DMS114 treated with DMSO at 0.1 percent for 48 hours (cell line): ENCODE data around the gene FAM53B.
"Not testable (repeated sequence)": the region's sequence is repeated elsewhere in the genome, so short reads cannot be mapped to it uniquely, and the experiment has no call there.

Experiments used
- DNase-seq: peaks from one replicate; lab custom pipeline; 2025; ENCODE audit not compliant: unreplicated experiment; lab: John Stamatoyannopoulos, UW

FAM53B gene

GRCh38 chr10:124589491-124590041, 154.6 kb downstream of the FAM53B start:
- DNase-seq, result no peak

GRCh38 chr10:124588736-124589490, 155.3 kb downstream of the FAM53B start:
- no peak for DNase-seq

- DNase-seq, result not testable (repeated sequence)
Measured at GRCh38 chr10:124588341-124588735, 155.8 kb downstream of the FAM53B start.

DNA sequence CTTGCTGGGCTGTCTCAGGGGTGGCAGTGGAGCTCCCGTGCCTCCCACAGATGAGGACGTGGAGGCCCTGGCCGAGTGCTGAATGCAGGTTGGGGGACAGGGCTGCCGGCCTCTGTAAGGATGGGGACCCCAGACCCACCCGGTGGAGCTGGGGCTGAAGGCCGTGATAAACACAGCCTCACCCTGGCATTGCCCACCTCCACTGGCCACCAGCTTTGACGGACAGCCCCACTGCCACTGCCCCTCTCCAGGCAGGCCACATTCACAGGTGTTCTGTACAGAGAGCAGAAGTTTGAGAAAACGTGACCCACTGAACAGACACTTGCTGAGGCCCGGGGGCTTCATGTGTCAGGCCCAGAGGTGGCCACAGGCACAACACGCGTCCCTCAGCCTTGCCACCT, 156.4 kb downstream of the FAM53B start:
- no peak for DNase-seq

DNA sequence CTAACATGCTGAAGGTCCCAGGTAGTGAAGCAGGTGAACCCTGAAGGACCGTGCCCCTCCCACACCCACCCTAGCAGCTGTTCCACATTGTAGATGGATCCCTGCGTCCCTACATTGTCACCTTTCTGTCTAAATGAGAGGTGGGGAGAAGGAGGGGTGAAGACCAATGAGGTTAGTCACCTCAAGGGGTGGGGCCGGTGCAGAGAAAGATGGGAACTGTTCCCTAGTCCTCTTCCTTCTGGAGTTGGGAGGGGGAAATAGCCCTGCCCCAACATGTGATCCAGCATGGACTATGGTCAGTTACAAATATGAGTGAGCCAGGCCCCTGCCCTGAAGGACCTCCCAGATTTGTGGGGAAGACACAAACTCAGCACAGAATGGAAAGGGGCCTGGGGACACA, 158.0 kb downstream of the FAM53B start:
- no peak for DNase-seq

DNA sequence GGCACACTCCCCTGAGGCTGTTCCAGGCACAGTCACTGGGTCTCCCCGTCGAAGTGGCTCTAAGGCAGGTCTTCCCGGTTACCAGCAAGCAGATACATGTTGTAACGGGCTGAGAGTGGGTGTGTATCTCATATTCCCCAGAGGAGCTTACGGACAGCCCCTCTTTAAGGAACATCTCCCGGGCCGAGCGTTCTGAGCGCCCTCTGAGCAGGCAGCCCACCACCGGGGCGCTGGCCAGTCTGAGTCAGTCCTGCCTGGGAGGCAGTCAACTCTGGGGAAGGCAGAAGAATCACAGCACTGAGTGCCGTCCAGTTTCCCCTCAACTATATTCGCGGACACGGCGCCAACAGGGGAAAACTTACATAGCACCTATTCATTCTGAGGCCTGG, 165.2 kb downstream of the FAM53B start:
- no peak for DNase-seq

DNA sequence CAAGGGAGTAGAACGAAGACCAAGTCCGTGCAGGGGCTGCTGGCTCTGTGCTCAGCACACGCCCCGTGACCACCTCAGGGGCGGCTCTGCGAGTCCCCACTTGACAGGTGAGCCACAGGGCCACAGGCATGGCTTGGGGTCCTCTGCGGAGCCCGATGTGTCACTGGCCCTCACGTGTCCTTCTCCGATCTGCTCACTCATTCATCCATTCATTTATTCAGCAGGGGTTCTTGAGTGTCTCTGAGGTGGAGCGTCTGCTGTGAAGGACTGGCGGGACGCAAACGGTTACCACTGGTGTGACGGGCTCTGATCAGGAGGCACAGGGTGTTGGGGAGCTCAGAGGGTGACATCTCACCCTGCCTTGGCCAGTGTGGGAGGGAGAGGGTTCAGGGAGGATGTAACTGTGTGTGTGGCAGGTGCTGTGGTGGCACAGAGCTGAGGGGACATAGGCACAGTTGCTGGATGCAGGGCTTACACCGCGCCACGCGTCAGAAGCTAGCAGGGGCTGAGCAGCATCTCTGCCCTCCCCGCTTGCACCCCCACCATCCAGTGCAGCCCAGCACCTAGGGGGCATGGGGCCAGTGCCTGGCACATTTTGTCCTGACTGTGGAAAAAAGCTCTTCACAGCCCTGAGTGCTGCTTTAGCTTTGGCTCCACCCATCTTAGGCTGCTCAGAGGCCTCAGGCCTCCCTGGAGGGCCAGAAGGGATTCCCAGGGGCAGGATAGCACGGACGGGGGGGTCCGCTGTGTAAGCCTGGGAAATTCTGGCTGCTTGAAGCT, 165.8 kb downstream of the FAM53B start:
- no peak for DNase-seq

DNA sequence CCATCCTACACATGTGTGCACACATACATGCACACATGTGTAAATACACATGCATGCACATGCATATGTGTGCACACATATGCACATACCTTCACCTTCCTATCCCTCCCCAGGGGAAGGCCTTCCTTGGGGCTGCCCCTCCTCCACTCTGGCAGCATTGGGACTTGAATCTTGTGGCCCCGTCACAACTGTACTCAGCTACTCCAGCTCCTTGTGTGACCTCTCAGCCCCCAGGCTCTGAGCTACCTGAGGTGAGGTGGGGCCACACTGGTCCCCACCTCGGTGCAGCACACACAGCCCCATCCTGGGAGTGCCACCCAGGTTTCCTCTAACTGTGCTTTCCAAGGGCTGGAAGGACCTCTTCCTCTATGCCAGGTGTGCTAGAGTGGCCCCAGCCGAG, 166.5 kb downstream of the FAM53B start:
- no peak for DNase-seq

GRCh38 chr10:124576526-124577420, 167.4 kb downstream of the FAM53B start:
- no peak for DNase-seq

DNA sequence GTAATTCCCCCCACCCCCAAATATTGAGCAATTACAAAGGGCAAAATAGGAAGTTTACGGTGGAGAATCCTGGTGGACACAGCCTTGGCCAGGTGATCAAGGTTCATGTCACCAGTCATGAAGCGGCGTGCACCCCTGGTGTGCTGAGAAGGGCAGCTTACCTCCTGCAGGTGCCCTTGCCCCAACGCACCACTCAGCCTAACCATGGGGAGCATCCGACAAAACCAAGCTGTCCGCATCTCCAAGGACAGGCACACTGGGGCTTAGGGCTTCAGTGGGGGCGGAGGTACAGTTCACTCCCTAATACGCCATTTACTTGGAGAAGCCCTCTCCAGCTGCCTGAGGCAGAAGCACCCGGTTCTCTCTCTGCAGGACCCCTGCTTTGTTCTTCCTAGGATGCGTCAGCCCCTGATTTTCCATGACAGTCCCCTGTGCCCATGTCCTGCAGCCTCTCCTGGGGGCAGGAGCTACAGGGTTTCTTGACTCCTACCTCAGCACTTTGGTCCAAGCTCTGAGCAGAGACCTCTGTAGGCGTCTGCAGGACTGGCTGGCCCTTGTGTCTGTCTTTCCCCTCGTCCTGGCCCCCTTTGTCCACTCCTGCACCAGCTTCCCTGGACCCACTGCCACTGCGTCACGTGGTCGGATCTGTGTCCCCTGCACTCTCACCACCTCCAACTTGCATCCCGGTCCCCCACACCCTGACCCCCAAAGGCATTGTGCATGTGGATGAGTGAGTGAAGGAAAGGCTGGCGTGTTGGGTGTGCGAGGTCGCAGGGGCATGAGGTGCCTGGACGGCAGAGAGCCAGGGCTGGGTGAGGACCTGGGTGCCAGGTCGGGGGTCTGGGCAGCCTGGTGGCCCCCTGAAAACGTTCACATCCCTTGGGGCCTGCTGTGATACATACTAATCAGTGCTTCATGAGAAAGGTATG, 168.8 kb downstream of the FAM53B start:
- no peak for DNase-seq

DNA sequence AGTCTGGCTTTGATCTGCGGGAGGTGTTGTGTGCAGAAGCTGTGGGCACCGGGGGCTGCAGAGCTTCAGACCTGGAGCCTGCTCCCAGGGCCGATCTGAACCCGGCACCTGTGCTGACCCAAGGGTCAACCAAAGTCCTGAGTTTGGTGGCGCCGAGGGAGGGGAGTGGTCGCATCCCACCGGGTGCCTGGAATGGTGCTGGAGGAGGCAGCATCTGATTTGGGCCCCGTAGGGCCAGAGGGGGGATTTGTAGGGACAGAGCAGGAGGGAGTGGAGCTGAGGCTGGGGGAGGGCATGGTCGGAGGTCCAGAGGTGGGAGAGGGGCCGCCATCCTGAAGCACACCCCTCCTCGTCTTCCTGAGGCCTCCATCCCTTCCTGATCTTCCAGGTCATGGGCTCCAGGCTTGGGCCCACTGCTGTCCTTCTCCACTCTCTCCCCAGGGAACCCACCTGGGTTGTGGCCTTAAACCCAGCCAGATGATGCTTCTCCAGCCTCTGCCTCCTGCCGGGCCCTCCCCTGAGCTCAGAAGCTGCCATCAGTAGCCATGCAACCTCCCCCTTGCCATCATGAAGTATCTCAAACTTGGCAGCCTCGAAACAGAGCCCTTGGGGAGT, 169.6 kb downstream of the FAM53B start:
- no peak for DNase-seq

DNA sequence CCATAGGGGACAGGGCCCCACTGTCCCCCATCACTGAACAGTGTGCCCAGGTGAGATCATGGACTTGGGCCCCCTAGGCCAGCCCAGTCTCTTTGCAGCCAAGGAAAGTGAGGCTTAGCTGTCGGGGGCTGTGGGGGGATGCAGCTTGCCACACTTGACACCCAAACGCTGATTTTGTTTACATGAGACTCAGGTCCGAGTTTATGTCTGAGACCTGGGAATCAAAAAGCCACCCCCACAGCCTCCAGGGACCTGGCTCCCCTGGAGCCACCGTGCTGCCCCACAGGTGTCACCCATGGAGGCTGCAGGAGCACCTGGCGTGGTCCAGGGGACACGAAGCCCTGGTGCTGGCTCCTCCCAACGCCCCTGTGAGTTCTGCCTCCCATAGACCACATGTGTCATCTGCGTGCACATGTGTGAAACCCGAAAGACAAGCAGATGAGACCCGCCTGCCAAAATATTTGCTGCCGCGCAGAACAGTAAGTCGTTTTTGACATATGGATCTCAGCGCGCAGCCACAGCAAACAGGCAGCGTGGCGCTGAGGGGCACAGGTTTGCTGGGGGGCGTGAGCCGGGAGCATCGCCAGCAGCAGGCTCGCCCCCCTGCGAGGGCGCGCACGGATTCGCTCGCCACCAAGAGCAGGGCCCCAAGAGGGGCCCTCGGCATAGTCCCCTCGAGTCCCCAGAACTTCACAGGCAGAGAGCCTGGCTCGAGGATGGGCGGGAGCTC, 170.3 kb downstream of the FAM53B start:
- no peak for DNase-seq

- DNase-seq, result no peak
Measured at GRCh38 chr10:124572751-124573150, 171.4 kb downstream of the FAM53B start.

DNA sequence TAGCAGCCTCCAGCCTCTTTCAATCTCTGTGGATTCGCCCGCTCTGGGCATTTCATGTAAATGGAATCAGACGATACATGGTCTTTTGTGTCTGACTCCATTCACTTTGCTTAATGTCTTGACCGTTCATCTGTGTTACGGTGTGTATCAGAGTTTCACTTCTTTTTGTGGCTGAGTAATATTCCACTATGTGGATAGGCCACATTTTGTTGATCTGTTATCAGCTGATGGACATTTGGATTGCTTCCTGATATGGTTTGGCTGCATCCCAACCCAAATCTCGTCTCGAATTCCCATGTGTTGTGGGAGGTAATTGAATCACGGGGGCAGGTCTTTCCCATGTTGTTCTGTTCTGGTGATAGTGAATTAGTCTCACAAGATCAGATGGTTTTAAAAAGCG, 173.5 kb downstream of the FAM53B start:
- DNase-seq, result no peak

GRCh38 chr10:124569623-124570470, 174.3 kb downstream of the FAM53B start:
- no peak for DNase-seq
